ENCODE measurements around the gene REEP1. TPM values are rescaled to one million over a fixed set of nuclear protein-coding genes. Genes with fewer than 3 reads are reported as not detected.

The REEP1 gene
- total and polyA plus RNA-seq, 2 of the 4 experiments (the other 2 are of a cell fraction), result under 0.01 to 0.03 TPM

DNA sequence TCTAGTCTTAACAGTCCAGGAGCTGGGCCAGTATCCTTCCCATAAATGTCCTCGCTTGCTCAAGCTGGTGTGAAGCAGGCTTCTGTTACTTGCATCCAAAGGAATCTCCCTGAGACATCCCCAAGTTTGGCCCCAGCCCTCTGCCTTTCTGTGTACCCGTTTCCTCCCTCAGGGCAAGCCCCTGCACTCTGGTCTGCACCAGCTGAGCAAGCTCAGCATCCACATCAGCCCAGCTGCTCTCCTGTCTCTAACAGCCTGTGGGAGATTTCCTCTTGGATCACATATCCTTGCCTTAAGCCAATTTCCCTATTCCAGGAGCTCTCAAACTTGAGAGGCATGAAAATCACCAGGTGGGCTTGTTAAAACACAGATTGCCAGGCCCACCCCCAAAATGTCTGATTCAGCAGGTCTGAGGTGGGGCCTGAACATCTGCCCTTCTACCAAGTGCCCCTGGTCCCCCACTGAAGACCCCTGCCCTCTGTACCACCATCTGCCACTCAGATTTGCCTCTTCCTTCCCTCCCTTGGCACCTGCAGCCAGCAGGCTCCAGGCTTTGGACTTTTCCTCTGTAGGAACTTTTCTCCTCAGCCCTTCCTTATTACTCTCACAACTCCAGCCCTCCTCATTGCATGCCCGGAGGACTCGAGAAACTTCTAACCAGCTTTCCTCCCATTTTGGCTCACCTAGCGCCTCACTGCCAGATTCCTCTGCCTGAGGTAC lies 32.1 kb downstream of the REEP1 start:
- Histone ChIP-seq H2AFZ (replicated peaks; ENCODE audit: low read length, poor library complexity) (no peak overlapping the region), H3K23ac (ENCODE audit: low read depth, low read length) (no peak overlapping the region), H3K56ac (ENCODE audit: extremely low read depth, insufficient read depth, low read length) (no peak overlapping the region), H3K36me3 (ENCODE audit: control insufficient read depth, insufficient read depth, low read length) (no peaks in the 10 kb centered on the region), H2BK20ac (ENCODE audit: low read depth, low read length) (no peak overlapping the region), H3K79me1 (ENCODE audit: low read depth in 1 of 2, low read length in 2 of 2) (no peaks in the 10 kb centered on the region), H3K27ac (ENCODE audit: insufficient read depth, low read length) (no peak overlapping the region), H2BK120ac (ENCODE audit: low read depth, low read length) (no peak overlapping the region), H4K20me1 (ENCODE audit: insufficient read depth, low read length) (no peaks in the 10 kb centered on the region), H2BK5ac (ENCODE audit: low read depth, low read length, poor library complexity, severe bottlenecking) (no peak overlapping the region), H3K27me3 (ENCODE audit: control insufficient read depth, insufficient read depth, low read length) (peaks cover 25% of the 10 kb centered on the region), H3K4me2 (ENCODE audit: low read depth, low read length) (no peak overlapping the region), H4K91ac (ENCODE audit: insufficient read depth, low read depth, low read length) (no peak overlapping the region), H3K4ac (ENCODE audit: low read depth, low read length) (no peak overlapping the region), H4K5ac (ENCODE audit: low read depth, low read length) (no peak overlapping the region), H3K4me3 (ENCODE audit: insufficient read depth, low read depth, low read length) (no peak overlapping the region), H4K8ac (ENCODE audit: low read depth in 2 of 2, low read length in 2 of 2) (no peak overlapping the region), H3K18ac (ENCODE audit: low read depth, low read length) (no peak overlapping the region), H3K9ac (ENCODE audit: low read depth, low read length) (no peak overlapping the region), H2BK15ac (ENCODE audit: low read depth, low read length) (no peak overlapping the region), H3K9me3 (ENCODE audit: control insufficient read depth, insufficient read depth, low read length) (no peaks in the 10 kb centered on the region), H2AK9ac (replicated peaks; ENCODE audit: low read depth, low read length, poor library complexity) (no peak overlapping the region), H3K9me1 (ENCODE audit: insufficient read depth, low read length) (no peaks in the 10 kb centered on the region), H2AK5ac (ENCODE audit: low read depth, low read length) (no peak overlapping the region), H3K14ac (replicated peaks; ENCODE audit: low read depth, low read length) (no peak overlapping the region), H3K4me1 (ENCODE audit: control insufficient read depth, insufficient read depth, low read length) (no peaks in the 10 kb centered on the region)
- TF ChIP-seq CHD1 (IDR thresholded peaks at IDR 0.05; ENCODE audit: low read depth, low read length) (no peak), MAZ (IDR thresholded peaks at IDR 0.05; ENCODE audit: borderline replicate concordance, low read depth, low read length) (no peak), SMC3 (IDR thresholded peaks at IDR 0.05; ENCODE audit: low read depth, low read length) (no peak), NFE2L2 (IDR thresholded peaks at IDR 0.05; ENCODE audit: low read depth, low read length) (no peak), POLR2A (IDR thresholded peaks at IDR 0.05; ENCODE audit: low read depth, low read length) (no peak), RCOR1 (IDR thresholded peaks at IDR 0.05; ENCODE audit: insufficient replicate concordance, low read length) (no peak), BHLHE40 (IDR thresholded peaks at IDR 0.05; ENCODE audit: low read depth, low read length) (no peak), MAFK (IDR thresholded peaks at IDR 0.05; ENCODE audit: low read depth, low read length) (no peak), MXI1 (IDR thresholded peaks at IDR 0.05; ENCODE audit: borderline replicate concordance, low read depth, low read length) (no peak), RAD21 (IDR thresholded peaks at IDR 0.05; ENCODE audit: low read length) (no peak), RFX5 (IDR thresholded peaks at IDR 0.05; ENCODE audit: low read depth, low read length) (no peak), FOS (IDR thresholded peaks at IDR 0.05; ENCODE audit: low read depth, low read length) (no peak), CEBPB (IDR thresholded peaks at IDR 0.05; ENCODE audit: low read depth, low read length) (no peak)
- TF ChIP-seq, protein P1, sequence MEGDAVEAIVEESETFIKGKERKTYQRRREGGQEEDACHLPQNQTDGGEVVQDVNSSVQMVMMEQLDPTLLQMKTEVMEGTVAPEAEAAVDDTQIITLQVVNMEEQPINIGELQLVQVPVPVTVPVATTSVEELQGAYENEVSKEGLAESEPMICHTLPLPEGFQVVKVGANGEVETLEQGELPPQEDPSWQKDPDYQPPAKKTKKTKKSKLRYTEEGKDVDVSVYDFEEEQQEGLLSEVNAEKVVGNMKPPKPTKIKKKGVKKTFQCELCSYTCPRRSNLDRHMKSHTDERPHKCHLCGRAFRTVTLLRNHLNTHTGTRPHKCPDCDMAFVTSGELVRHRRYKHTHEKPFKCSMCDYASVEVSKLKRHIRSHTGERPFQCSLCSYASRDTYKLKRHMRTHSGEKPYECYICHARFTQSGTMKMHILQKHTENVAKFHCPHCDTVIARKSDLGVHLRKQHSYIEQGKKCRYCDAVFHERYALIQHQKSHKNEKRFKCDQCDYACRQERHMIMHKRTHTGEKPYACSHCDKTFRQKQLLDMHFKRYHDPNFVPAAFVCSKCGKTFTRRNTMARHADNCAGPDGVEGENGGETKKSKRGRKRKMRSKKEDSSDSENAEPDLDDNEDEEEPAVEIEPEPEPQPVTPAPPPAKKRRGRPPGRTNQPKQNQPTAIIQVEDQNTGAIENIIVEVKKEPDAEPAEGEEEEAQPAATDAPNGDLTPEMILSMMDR (conservative IDR thresholded peaks at IDR 0.05; ENCODE audit: low read depth, low read length), result no peak
- TF ChIP-seq, protein P2, sequence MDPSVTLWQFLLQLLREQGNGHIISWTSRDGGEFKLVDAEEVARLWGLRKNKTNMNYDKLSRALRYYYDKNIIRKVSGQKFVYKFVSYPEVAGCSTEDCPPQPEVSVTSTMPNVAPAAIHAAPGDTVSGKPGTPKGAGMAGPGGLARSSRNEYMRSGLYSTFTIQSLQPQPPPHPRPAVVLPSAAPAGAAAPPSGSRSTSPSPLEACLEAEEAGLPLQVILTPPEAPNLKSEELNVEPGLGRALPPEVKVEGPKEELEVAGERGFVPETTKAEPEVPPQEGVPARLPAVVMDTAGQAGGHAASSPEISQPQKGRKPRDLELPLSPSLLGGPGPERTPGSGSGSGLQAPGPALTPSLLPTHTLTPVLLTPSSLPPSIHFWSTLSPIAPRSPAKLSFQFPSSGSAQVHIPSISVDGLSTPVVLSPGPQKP (IDR thresholded peaks at IDR 0.05; ENCODE audit: borderline replicate concordance, low read depth, low read length), result no peak
- TF ChIP-seq, protein P3, sequence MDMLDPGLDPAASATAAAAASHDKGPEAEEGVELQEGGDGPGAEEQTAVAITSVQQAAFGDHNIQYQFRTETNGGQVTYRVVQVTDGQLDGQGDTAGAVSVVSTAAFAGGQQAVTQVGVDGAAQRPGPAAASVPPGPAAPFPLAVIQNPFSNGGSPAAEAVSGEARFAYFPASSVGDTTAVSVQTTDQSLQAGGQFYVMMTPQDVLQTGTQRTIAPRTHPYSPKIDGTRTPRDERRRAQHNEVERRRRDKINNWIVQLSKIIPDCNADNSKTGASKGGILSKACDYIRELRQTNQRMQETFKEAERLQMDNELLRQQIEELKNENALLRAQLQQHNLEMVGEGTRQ (IDR thresholded peaks at IDR 0.05; ENCODE audit: low read depth, low read length), result no peak
- CTCF ChIA-PET, result no interaction called here
- 40% methylated on average over 1 of the region's 5 CpGs; no CpG with 5 or more reads in 1 of the 2 experiments for WGBS, 2 experiments (ENCODE audit: extremely low coverage in 2 of 2, insufficient read length in 1 of 2)
- intact Hi-C loops (cut with micrococcal nuclease) (no loop called here), in situ Hi-C loops (cut with MboI; ENCODE audit: low sequenced_read_pairs) (no loop called here), dilution Hi-C loops (cut with HindIII; ENCODE audit: low sequenced_read_pairs, unreplicated experiment) (no loop called here)
- no TSS peak for BruUV-seq (replicated peaks)
- DNase-seq (no peak), ATAC-seq (ENCODE audit: low read depth) (no peak)
- POLR2A ChIA-PET (ENCODE audit: unreplicated experiment), result interaction anchor here (0.5 kb wide), 1 partner anchor 101 kb away, joined by 3 read pairs; no protein-coding TSS in a partner anchor

Measured in IMR-90 (cell line).